Activated naive CD4-positive, alpha-beta T cell treated with anti-CD3 and anti-CD28 coated beads for 36 hours (primary cell): ENCODE data around the gene OAT. TPM values are rescaled to one million over a fixed set of nuclear protein-coding genes. Genes with fewer than 3 reads are reported as not detected.
A peak's percentile ranks its signal among the peaks of the same experiment; 100 is the strongest.

ENCODE experiments used
- CTCF ChIA-PET: fragments of 350-600 bp; sonication (Branson Sonifier 250); formaldehyde crosslinking; loops from one replicate; lab custom pipeline; 2021; ENCODE audit warnings: antibody characterized with exemption; lab: Charles Lee
- DNase-seq: peaks from one replicate; pipeline ENCODE4 v3.0.0-alpha.2; 2020
- H3K27ac Mint-ChIP-seq: one replicate; pipeline ENCODE4 v1.8.0; 2021; ENCODE audit warnings: mild to moderate bottlenecking, mixed read lengths
- H3K27me3 Mint-ChIP-seq: one replicate; pipeline ENCODE4 v1.8.0; 2021; ENCODE audit warnings: low read depth, mixed read lengths
- H3K36me3 Mint-ChIP-seq: one replicate; pipeline ENCODE4 v1.8.0; 2021; ENCODE audit warnings: low read depth, mixed read lengths
- H3K4me1 Mint-ChIP-seq: one replicate; pipeline ENCODE4 v1.8.0; 2021; ENCODE audit warnings: low read depth, mixed read lengths
- H3K4me3 Mint-ChIP-seq: one replicate; pipeline ENCODE4 v1.8.0; 2021; ENCODE audit warnings: mild to moderate bottlenecking, moderate library complexity, mixed read lengths
- H3K9me3 Mint-ChIP-seq: one replicate; pipeline ENCODE4 v1.8.0; 2021; ENCODE audit warnings: mixed read lengths
- intact Hi-C: fragments of 100-400 bp; cut with micrococcal nuclease; formaldehyde crosslinking; loops from one replicate; pipeline ENCODE4 v1.15.1; 2023
- total RNA-seq, 2 experiments: library from RNA; stranded (reverse); gene quantifications; one replicate each; pipeline ENCODE4 v1.2.3, GENCODE V29; 2021

OAT gene
- total RNA-seq, 2 experiments from 2014 or later = 37.4 to 41.6 TPM

DNA sequence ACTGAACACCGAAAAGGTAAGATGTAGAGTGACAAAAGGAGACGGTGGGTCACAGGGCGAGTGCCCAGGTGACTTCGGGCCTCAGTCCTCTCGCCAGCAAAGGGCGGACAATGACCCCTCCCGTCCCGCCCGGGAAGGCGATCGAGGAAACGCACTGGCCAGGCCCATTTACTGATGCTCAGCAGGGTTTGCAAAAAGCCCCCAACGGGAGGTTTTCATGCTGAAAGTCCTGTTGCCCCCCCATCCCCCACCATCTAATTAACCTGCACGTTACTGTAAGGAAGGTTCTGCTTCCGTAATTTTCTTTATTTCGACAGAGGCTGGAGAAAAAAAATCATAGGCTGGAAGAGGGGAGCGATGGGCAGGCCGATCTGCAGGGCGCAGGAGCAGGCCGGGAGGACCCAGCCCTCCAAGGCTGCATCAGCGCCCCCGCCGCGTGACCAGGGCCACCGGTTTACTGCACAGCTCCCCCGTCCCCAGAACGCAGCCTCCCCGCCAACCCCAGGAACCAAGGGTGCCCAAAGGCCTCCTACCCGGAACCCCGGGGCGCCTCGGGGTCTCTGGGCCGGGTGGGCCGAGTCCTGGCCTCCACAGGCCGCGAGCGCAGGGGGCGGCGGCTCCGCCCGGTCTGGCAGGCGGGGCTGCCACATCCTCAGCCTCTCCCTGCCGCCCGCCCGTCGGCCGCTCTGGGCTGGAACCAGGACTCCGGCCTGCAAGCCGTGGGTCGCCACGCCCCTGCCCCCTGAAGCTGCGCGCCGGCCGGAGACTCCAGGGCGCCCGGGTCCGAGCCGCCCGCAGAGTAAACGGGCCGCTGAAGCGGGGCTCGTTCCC lies 613 bp downstream of the OAT start:
- intact Hi-C loops = loop anchor here (1.0 to 5.0 kb wide), 5 partner anchors 29 to 1411 kb away; partner anchors contain the start of genes ABRAXAS2, ACADSB, EDRF1 and IKZF5
- peak; percentile 62 for DNase-seq
- peak overlapping the region; percentile 76 for H3K4me3 Mint-ChIP-seq

DNA sequence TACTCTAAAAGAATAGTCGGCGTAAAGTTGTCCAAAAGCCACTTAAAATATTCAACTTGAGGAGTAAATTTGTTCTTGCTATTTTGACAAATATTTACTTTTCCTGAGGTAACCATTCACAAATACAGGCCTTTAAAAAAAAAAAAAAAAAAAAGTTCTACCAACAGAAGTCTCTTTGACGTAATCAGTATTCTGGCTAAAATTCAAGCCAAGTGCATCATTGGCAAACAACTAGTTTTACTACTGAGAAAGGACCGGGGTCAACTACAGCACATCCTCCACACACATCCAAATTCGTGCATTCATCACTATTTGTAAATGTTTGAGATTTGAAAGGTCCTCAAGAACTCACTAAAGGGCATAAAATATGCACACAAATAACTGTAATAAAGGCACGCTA lies 2.0 kb downstream of the OAT start:
- CTCF ChIA-PET = interaction anchor here (0.6 to 5.7 kb wide), 5 partner anchors 13 to 520 kb away, joined by 3 to 29 read pairs (median 3); no protein-coding TSS in a partner anchor
- intact Hi-C loops = loop anchor here (5.0 kb wide), 2 partner anchors 1301 to 1409 kb away; partner anchors contain the start of genes ACADSB, EDRF1 and IKZF5

More for the DNA sequence above, 613 bp downstream of the OAT start:
- Mint-ChIP-seq H3K27me3 (no peaks in the 10 kb centered on the region), H3K36me3 (no peaks in the 10 kb centered on the region), H3K9me3 (no peaks in the 10 kb centered on the region), H3K27ac (no peak overlapping the region), H3K4me1 (peaks cover 25% of the 10 kb centered on the region)
- CTCF ChIA-PET = interaction anchor here (0.5 to 2.4 kb wide), 3 partner anchors 11 to 1273 kb away, joined by 3 to 9 read pairs (median 3); no protein-coding TSS in a partner anchor

DNA sequence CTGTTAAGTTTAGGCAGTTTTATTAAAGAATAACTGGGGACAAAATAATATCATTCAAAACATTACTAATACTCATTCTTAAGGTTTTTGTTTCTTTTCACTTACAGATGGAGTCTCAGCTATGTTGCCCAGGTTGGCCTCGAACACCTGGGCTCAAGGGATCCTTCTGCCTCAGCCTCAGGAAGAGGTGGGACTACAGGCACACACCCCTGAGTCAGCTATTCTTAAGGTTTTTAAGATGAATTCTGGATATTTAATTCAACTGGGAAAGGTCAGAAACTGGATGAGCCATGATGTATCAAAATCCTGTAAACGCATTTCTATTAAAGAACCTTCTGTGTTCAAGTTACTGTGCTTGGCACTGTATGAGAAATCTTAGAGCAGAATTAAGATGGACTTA lies 3.5 kb downstream of the OAT start:
- no peak for DNase-seq
- Mint-ChIP-seq H3K4me3 (no peak overlapping the region), H3K27me3 (no peaks in the 10 kb centered on the region), H3K9me3 (no peaks in the 10 kb centered on the region), H3K36me3 (peaks cover 8% of the 10 kb centered on the region), H3K27ac (no peak overlapping the region), H3K4me1 (peaks cover 25% of the 10 kb centered on the region)
- intact Hi-C loops = loop anchor here (5.0 kb wide), 2 partner anchors 1302 to 1408 kb away; partner anchors contain the start of genes ACADSB, EDRF1 and IKZF5
- CTCF ChIA-PET = interaction anchor here (0.6 to 5.7 kb wide), 2 partner anchors 11 to 26 kb away, joined by 3 to 29 read pairs; no protein-coding TSS in a partner anchor

More for the DNA sequence above, 2.0 kb downstream of the OAT start:
- DNase-seq = no peak
- no peak overlapping the region for H3K4me3 Mint-ChIP-seq
- no peaks in the 10 kb centered on the region for H3K9me3 Mint-ChIP-seq
- H3K27ac Mint-ChIP-seq = no peak overlapping the region
- H3K27me3 Mint-ChIP-seq = no peaks in the 10 kb centered on the region
- H3K4me1 Mint-ChIP-seq = peaks cover 25% of the 10 kb centered on the region
- H3K36me3 Mint-ChIP-seq = peaks cover 4% of the 10 kb centered on the region

DNA sequence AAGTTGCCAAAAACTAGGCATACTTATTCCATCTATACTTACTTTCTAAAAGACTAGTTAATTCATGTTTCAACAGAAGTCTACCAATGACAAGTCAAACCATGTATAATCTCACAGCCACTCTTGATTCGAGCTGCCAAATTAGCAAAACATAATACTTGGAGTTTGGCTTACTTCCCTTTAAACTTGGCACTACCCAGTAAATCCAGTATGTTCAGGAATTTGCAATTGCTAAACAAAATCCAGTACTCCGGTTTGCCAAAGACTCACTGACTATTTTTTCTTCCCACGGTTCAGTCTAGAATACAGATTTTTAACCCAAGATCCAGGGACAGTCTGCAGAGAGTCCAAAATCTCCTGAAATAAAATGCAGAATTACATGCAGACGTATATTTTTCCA lies 4.6 kb downstream of the OAT start:
- Mint-ChIP-seq H3K27ac (no peak overlapping the region), H3K36me3 (peaks cover 10% of the 10 kb centered on the region), H3K4me3 (no peak overlapping the region), H3K27me3 (no peaks in the 10 kb centered on the region), H3K9me3 (no peaks in the 10 kb centered on the region), H3K4me1 (peaks cover 23% of the 10 kb centered on the region)
- CTCF ChIA-PET = interaction anchor here (0.6 to 5.7 kb wide), 4 partner anchors 10 to 115 kb away, joined by 3 to 29 read pairs (median 4); no protein-coding TSS in a partner anchor
- intact Hi-C loops = no loop called here
- no peak for DNase-seq

DNA sequence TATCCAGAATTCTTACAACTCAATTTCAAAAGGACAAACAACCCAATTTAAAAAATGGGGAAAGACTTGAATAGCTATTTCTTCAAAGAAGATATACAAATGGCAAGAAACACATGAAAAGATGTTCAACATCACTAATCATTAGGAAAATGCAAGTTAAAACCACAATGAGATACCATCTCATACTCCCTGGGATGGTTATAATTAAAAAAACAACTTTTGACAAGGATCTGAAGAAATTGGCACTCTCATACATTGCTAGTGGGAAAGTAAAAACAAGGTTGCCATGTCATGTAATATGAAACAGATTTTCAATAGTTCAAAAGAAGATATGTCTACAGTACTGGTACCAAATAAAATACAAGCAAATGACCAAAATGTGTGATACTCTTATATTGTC lies 9.0 kb downstream of the OAT start:
- Mint-ChIP-seq H3K27ac (no peak overlapping the region), H3K36me3 (peaks cover 17% of the 10 kb centered on the region), H3K27me3 (no peaks in the 10 kb centered on the region), H3K4me1 (no peaks in the 10 kb centered on the region), H3K4me3 (no peak overlapping the region), H3K9me3 (no peaks in the 10 kb centered on the region)
- CTCF ChIA-PET = interaction anchor here (0.6 to 1.0 kb wide), 2 partner anchors 21 to 33 kb away, joined by 4 read pairs; no protein-coding TSS in a partner anchor
- intact Hi-C loops = no loop called here
- DNase-seq = no peak

DNA sequence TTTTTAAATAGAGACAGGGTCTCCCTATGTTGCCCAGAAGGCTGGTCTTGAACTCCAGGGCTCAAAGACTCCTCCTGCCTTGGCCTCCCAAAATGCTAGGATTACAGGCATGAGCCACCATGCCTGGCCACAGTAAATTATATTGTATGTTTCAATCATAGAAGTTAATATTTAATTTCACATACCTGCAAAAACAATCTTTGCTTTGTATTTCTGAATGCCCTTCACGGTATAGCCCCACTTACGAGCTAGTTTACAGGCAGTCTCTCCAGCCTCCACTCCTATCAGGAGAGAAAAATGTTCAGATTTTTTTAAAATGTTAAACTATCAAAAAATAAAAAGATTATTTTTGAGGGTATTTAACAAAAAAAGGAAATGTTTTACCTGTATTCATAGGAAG lies 10.4 kb downstream of the OAT start:
- Mint-ChIP-seq H3K9me3 (no peaks in the 10 kb centered on the region), H3K4me1 (peaks cover 5% of the 10 kb centered on the region), H3K27me3 (no peaks in the 10 kb centered on the region), H3K27ac (no peak overlapping the region), H3K36me3 (peaks cover 23% of the 10 kb centered on the region), H3K4me3 (no peak overlapping the region)
- intact Hi-C loops = no loop called here
- CTCF ChIA-PET = no interaction called here
- no peak for DNase-seq

DNA sequence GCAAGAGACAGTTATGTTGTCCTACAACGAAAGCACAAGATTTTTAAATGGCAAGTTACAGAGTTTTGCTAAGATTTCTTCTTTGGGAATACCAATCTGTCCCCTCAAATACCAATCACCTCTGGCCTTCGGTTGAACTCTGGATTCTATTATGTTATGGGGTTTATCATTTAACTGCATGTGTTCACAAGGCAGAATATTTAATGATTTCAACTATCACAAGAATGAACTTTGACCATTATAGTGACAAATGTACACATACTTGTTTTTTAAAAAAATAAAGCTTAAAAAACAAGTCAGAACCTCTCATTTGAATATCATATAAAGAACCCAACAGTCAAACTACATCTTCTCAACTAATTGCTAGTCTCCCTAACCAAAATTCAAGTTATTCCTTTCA lies 11.3 kb downstream of the OAT start:
- H3K4me3 Mint-ChIP-seq = no peak overlapping the region
- no peak for DNase-seq
- H3K36me3 Mint-ChIP-seq = peaks cover 25% of the 10 kb centered on the region
- no peaks in the 10 kb centered on the region for H3K9me3 Mint-ChIP-seq
- H3K27ac Mint-ChIP-seq = no peak overlapping the region
- peaks cover 5% of the 10 kb centered on the region for H3K4me1 Mint-ChIP-seq
- no peaks in the 10 kb centered on the region for H3K27me3 Mint-ChIP-seq
- CTCF ChIA-PET = no interaction called here
- intact Hi-C loops = no loop called here

DNA sequence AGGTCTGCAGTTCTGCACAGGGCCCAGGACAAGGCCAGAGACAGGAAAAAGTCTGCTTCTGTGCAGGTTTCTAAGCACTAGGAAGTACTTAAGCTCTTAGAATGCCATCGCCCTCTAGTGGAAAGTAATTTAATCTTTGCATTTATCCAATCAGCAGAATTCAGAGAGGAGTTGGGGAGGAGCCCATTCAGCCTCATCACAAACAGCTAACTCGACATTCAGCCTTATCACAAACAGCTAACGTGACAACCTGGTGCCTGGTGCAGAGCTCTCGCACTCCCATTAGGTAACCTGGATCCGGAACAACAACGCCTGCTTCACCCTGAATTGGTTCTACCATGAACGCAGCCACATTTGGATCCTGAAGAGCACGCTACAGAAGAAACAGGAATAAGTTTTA lies 15.2 kb downstream of the OAT start:
- Mint-ChIP-seq H3K36me3 (peaks cover 31% of the 10 kb centered on the region), H3K9me3 (no peaks in the 10 kb centered on the region), H3K4me1 (peaks cover 5% of the 10 kb centered on the region), H3K27me3 (no peaks in the 10 kb centered on the region), H3K27ac (no peak overlapping the region), H3K4me3 (no peak overlapping the region)
- peak; percentile 33 for DNase-seq
- CTCF ChIA-PET = interaction anchor here (0.6 to 2.9 kb wide), 14 partner anchors 11 to 409 kb away, joined by 3 to 29 read pairs (median 4); partner anchors contain the start of gene OAT
- intact Hi-C loops = loop anchor here (1.0 kb wide), 2 partner anchors 14 to 409 kb away; no protein-coding TSS in a partner anchor

DNA sequence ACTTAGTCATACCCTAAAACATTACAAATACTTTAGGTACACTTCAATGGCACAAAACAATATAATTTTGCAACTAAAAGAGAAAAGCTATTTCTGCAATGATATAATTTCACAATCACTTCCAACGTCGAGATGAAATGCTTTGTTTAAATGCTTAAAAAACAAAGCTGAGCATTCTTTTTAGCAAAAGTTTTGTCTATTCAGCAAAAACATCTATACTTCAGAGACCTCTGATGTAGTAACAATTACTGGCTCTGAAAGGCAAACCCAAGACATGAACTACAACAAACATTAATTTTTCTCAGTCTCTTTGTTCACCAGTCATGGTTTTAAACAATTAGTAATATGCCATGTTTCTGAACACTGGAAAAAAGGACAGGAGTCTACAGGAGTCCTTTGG lies 16.4 kb downstream of the OAT start:
- Mint-ChIP-seq H3K27me3 (no peaks in the 10 kb centered on the region), H3K27ac (no peak overlapping the region), H3K36me3 (peaks cover 26% of the 10 kb centered on the region), H3K4me1 (peaks cover 5% of the 10 kb centered on the region), H3K9me3 (no peaks in the 10 kb centered on the region), H3K4me3 (no peak overlapping the region)
- CTCF ChIA-PET = interaction anchor here (1.9 kb wide), 1 partner anchor 13 kb away, joined by 6 read pairs; no protein-coding TSS in a partner anchor
- no peak for DNase-seq
- intact Hi-C loops = no loop called here

DNA sequence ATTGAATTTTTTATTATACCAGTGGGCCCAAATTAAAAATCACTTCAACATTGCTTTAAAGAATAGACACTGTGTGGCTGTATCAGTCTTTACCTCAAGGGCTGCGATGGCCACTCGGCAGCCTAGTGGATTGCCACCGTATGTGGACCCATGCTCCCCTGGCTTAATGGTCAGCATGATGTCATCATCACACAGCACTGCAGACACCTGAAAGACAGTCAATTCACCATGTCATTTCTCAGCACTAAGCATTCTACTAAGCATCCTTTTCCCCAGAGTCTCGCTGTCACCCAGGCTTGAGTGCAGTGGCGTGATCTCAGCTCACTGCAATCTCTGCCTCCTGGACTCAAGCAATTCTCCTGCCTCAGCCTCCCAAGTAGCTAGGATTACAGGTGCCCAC lies 17.1 kb downstream of the OAT start:
- Mint-ChIP-seq H3K9me3 (no peaks in the 10 kb centered on the region), H3K36me3 (peaks cover 29% of the 10 kb centered on the region), H3K4me1 (peaks cover 5% of the 10 kb centered on the region), H3K4me3 (no peak overlapping the region), H3K27me3 (no peaks in the 10 kb centered on the region), H3K27ac (no peak overlapping the region)
- intact Hi-C loops = no loop called here
- CTCF ChIA-PET = interaction anchor here (1.9 kb wide), 1 partner anchor 12 kb away, joined by 6 read pairs; no protein-coding TSS in a partner anchor
- no peak for DNase-seq

DNA sequence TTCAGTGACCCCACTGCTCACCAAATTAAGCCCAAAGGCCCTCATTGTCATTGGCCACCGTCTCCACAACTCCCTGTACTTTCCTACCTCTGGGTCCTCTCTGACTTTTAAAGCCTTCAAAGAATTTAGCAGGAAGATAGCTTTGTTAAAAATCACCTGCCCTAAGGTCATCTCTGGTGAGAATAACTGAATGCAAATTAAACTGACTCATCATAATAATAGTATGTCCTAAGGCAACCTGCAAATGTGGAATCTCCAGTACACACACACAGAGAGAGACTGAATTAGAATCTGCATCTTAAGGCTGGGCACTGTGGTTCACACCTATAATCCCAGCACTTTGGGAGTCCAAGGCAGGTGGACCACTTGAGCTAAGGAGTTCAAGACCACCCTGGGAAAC lies 24.1 kb downstream of the OAT start:
- peaks cover 3% of the 10 kb centered on the region for H3K36me3 Mint-ChIP-seq
- DNase-seq = no peak
- CTCF ChIA-PET = interaction anchor here (0.6 to 2.8 kb wide), 2 partner anchors 33 to 399 kb away, joined by 3 to 20 read pairs; no protein-coding TSS in a partner anchor
- H3K4me3 Mint-ChIP-seq = no peak overlapping the region
- no peaks in the 10 kb centered on the region for H3K27me3 Mint-ChIP-seq
- peaks cover 5% of the 10 kb centered on the region for H3K9me3 Mint-ChIP-seq
- no peak overlapping the region for H3K27ac Mint-ChIP-seq
- intact Hi-C loops = no loop called here
- H3K4me1 Mint-ChIP-seq = no peaks in the 10 kb centered on the region

DNA sequence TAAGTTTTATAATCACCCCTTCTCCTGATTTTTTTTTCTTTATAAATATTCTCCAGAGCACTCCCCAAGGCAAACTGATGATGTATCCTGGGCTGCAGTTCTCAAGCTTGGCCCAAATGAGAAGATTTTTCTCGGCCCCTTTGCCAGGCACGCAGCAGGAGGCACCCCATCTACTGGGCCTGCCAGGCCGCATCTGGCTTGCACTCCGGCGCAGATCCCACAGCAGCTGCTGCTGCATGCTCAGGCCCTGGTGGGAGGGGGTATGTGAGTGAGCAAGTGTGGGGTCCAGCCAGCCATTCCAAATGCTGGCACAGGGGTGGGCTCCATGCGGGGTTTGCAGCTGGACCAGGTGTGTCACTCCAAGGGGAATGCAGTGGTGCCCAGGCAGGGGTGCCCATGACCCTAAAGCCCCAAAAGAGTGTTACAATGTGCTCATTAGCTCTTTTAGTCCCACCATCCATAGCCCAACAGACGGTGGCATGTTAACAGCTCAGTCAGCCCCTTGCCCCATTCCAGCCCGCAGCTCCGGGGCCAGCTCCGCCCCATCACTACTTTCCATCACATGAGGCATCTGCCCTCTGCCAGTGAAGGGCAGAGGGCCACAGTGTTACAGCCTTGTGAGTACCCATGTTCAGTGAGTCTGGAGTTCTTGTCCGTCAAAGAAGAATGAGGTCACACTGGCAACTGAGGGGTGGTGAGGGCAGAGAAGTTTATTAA lies 25.9 kb downstream of the OAT start:
- CTCF ChIA-PET = interaction anchor here (1.1 to 2.8 kb wide), 2 partner anchors 65 to 397 kb away, joined by 3 to 20 read pairs; no protein-coding TSS in a partner anchor
- H3K4me3 Mint-ChIP-seq = no peak overlapping the region
- H3K27ac Mint-ChIP-seq = no peak overlapping the region
- no peaks in the 10 kb centered on the region for H3K27me3 Mint-ChIP-seq
- DNase-seq = no peak
- H3K4me1 Mint-ChIP-seq = no peaks in the 10 kb centered on the region
- intact Hi-C loops = no loop called here
- H3K36me3 Mint-ChIP-seq = peaks cover 3% of the 10 kb centered on the region
- H3K9me3 Mint-ChIP-seq = peaks cover 5% of the 10 kb centered on the region
